Measurements from ENCODE around the gene ANKRD27.

The ANKRD27 gene

GRCh38 chr19:32580901-32581704 lies 93.9 kb downstream of the ANKRD27 start, which contains the start of gene PDCD5 (continued):
- no peak for TF ChIP-seq ZNF394 (tag by site-specific recombination; IDR thresholded peaks at IDR 0.05; ENCODE audit: borderline replicate concordance)
- peak; percentile 99 for TF ChIP-seq ZBTB8A (tag by site-specific recombination; IDR thresholded peaks at IDR 0.05)
- peak; percentile 92 for TF ChIP-seq ZBTB26 (tag by site-specific recombination; optimal IDR thresholded peaks at IDR 0.05)
- TF ChIP-seq ZFP69B (tag by site-specific recombination; IDR thresholded peaks at IDR 0.05): peak; percentile 9; the same call in 1 of the 2 replicates
- no peak for TF ChIP-seq SALL2 (tag by site-specific recombination; IDR thresholded peaks at IDR 0.05; ENCODE audit: borderline replicate concordance)
- TF ChIP-seq WT1 (tag by site-specific recombination; IDR thresholded peaks at IDR 0.05): no peak
- TF ChIP-seq PRDM10 (tag by site-specific recombination; IDR thresholded peaks at IDR 0.05): peak; percentile 73
- 0 out of 2 replicates have a peak, but pooled peaks have one; percentile 47 for TF ChIP-seq ZNF629 (tag by site-specific recombination; IDR thresholded peaks at IDR 0.05)
- peak; percentile 73; the same call in 1 of the 2 replicates for TF ChIP-seq GLIS1 (tag by site-specific recombination; IDR thresholded peaks at IDR 0.05)
- 0 out of 2 replicates have a peak, but pooled peaks have one; percentile 73 for TF ChIP-seq ZNF692 (tag by site-specific recombination; IDR thresholded peaks at IDR 0.05)
- TF ChIP-seq HOXD13 (CRISPR knock-in tag; IDR thresholded peaks at IDR 0.05; ENCODE audit: borderline replicate concordance): no peak
- peak; percentile 95 for TF ChIP-seq ZNF660 (tag by site-specific recombination; IDR thresholded peaks at IDR 0.05)
- TF ChIP-seq ZNF121 (tag by site-specific recombination; IDR thresholded peaks at IDR 0.05): no peak
- TF ChIP-seq ZNF585B (tag by site-specific recombination; IDR thresholded peaks at IDR 0.05): no peak
- no peak for TF ChIP-seq REPIN1 (tag by site-specific recombination; IDR thresholded peaks at IDR 0.05; ENCODE audit: low read depth)
- no peak for TF ChIP-seq ZNF23 (tag by site-specific recombination; IDR thresholded peaks at IDR 0.05; ENCODE audit: borderline replicate concordance)
- TF ChIP-seq ZNF174 (tag by site-specific recombination; IDR thresholded peaks at IDR 0.05): peak; percentile 87; the same call in 1 of the 2 replicates
- no peak for TF ChIP-seq ZBTB1 (tag by site-specific recombination; IDR thresholded peaks at IDR 0.05)
- 0 out of 2 replicates have a peak, but pooled peaks have one; percentile 30 for TF ChIP-seq ZSCAN5A (tag by site-specific recombination; IDR thresholded peaks at IDR 0.05)
- TF ChIP-seq ZNF404 (tag by site-specific recombination; IDR thresholded peaks at IDR 0.05): no peak
- TF ChIP-seq ZNF2 (tag by site-specific recombination; IDR thresholded peaks at IDR 0.05): no peak; the same call in 1 of the 2 replicates
- TF ChIP-seq ZNF558 (tag by site-specific recombination; IDR thresholded peaks at IDR 0.05): no peak
- no peak; the same call in 1 of the 2 replicates for TF ChIP-seq SCRT1 (tag by site-specific recombination; IDR thresholded peaks at IDR 0.05; ENCODE audit: borderline replicate concordance)
- TF ChIP-seq ZNF335 (tag by site-specific recombination; conservative IDR thresholded peaks at IDR 0.05): peak; percentile 89; the same call in 1 of the 2 replicates
- TF ChIP-seq KLF8 (tag by site-specific recombination; IDR thresholded peaks at IDR 0.05): peak; percentile 87
- 0 out of 2 replicates have a peak, but pooled peaks have one; percentile 40 for TF ChIP-seq ZFP37 (tag by site-specific recombination; IDR thresholded peaks at IDR 0.05)
- TF ChIP-seq ZNF146 (tag by site-specific recombination; IDR thresholded peaks at IDR 0.05): no peak
- TF ChIP-seq MEIS1 (CRISPR knock-in tag; IDR thresholded peaks at IDR 0.05; ENCODE audit: borderline replicate concordance): 0 out of 2 replicates have a peak, but pooled peaks have one; percentile 11
- TF ChIP-seq ZNF488 (tag by site-specific recombination; IDR thresholded peaks at IDR 0.05): no peak
- TF ChIP-seq GLI2 (tag by site-specific recombination; IDR thresholded peaks at IDR 0.05; ENCODE audit: borderline replicate concordance, low read depth): no peak; the same call in 1 of the 2 replicates
- TF ChIP-seq ZNF561 (tag by site-specific recombination; IDR thresholded peaks at IDR 0.05; ENCODE audit: borderline replicate concordance): peak; percentile 94

Measured in HEK293 (cell line).